ENCODE results near the gene C2. TPM values are rescaled to one million over a fixed set of nuclear protein-coding genes. Genes with fewer than 3 reads are reported as not detected.

C2 gene
- total and polyA plus RNA-seq, 3 donors from 2014 or later = 5.1 to 24.8 (median 6.3) TPM

DNA sequence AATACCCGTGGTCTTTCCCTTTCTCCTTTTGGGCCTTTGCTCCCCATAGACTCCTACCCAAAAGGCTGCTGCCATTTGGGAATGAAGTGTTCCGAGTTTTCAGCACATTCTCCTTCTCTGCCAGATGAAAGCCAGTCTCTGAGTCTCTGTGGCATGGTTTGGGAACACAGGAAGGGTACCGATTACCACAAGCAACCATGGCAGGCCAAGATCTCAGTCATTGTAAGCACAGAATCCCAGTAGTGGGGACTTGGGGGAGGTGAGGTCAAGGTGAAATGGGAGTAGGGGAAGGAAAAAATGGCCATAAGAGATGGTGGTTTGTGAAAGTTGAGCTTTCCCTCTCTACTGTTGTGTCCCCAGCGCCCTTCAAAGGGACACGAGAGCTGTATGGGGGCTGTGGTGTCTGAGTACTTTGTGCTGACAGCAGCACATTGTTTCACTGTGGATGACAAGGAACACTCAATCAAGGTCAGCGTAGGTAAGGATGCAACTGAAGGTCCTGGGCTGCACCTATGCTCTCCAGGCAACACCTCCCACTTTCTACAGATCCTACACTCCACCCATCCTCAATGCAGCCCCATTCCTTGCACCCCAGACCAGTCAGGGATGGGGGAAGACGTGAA, 22.5 kb downstream of the C2 start:
- Histone ChIP-seq H3K4me3 (no peak overlapping the region), H3K9me3 (no peaks in the 10 kb centered on the region), H3K27me3 (no peaks in the 10 kb centered on the region), H3K27ac (peak overlapping the region in 1 of 2 donors; percentile 11), H3K36me3 (ENCODE audit: low read depth, missing control alignments) (no peaks in the 10 kb centered on the region), H3K4me1 (peaks cover 10% of the 10 kb centered on the region)
- DNase-seq = no peak
- intact Hi-C loops (cut with DNase I; ENCODE audit: low total_unique reads) = loop anchor here (10.0 kb wide), 1 partner anchor 175 kb away; the partner anchor contains the start of gene ATF6B
- WGBS, 2 donors = 81 to 83% methylated on average over 7 of the region's 7 CpGs
- TF ChIP-seq POLR2A (IDR thresholded peaks at IDR 0.05) (no peak), CTCF (IDR thresholded peaks at IDR 0.05) (no peak)

GRCh38 chr6:31952140-31952805, 24.8 kb downstream of the C2 start:
- Histone ChIP-seq H3K36me3 (ENCODE audit: low read depth, missing control alignments) (no peaks in the 10 kb centered on the region), H3K9me3 (no peaks in the 10 kb centered on the region), H3K4me3 (no peak overlapping the region), H3K27ac (peak overlapping the region in 1 of 2 donors; percentile 8), H3K27me3 (no peaks in the 10 kb centered on the region), H3K4me1 (no peaks in the 10 kb centered on the region)
- DNase-seq = peak; percentile 80
- intact Hi-C loops (cut with DNase I; ENCODE audit: low total_unique reads) = loop anchor here (10.0 kb wide), 1 partner anchor 173 kb away; the partner anchor contains the start of gene ATF6B
- WGBS, 2 donors = 60 to 61% methylated on average over 5 of the region's 5 CpGs
- no peak for TF ChIP-seq POLR2A (IDR thresholded peaks at IDR 0.05)
- peak; percentile 61 to 78 (median 65) for TF ChIP-seq CTCF (IDR thresholded peaks at IDR 0.05)

GRCh38 chr6:31952890-31953289, 25.4 kb downstream of the C2 start:
- no peaks in the 10 kb centered on the region for H3K27me3 ChIP-seq
- H3K27ac ChIP-seq = no peak overlapping the region
- H3K36me3 ChIP-seq (ENCODE audit: low read depth, missing control alignments) = no peaks in the 10 kb centered on the region
- no peaks in the 10 kb centered on the region for H3K9me3 ChIP-seq
- H3K4me3 ChIP-seq = no peak overlapping the region
- no peak for TF ChIP-seq POLR2A (IDR thresholded peaks at IDR 0.05)
- no peak for TF ChIP-seq CTCF (IDR thresholded peaks at IDR 0.05)
- H3K4me1 ChIP-seq = peaks cover 5% of the 10 kb centered on the region
- no peak for DNase-seq
- intact Hi-C loops (cut with DNase I; ENCODE audit: low total_unique reads) = loop anchor here (10.0 kb wide), 1 partner anchor 172 kb away; the partner anchor contains the start of gene ATF6B
- 79 to 81% methylated on average over 5 of the region's 5 CpGs for WGBS, 2 donors

GRCh38 chr6:31954511-31954910, 27.0 kb downstream of the C2 start:
- H3K4me3 ChIP-seq = no peak overlapping the region
- intact Hi-C loops (cut with DNase I; ENCODE audit: low total_unique reads) = loop anchor here (10.0 kb wide), 1 partner anchor 170 kb away; the partner anchor contains the start of gene ATF6B
- DNase-seq = no peak
- TF ChIP-seq CTCF (IDR thresholded peaks at IDR 0.05) (no peak), POLR2A (IDR thresholded peaks at IDR 0.05) (no peak)
- H3K36me3 ChIP-seq (ENCODE audit: low read depth, missing control alignments) = no peaks in the 10 kb centered on the region
- WGBS, 2 donors = 95 to 96% methylated on average over 28 of the region's 28 CpGs
- H3K27ac ChIP-seq = no peak overlapping the region
- no peaks in the 10 kb centered on the region for H3K9me3 ChIP-seq
- no peaks in the 10 kb centered on the region for H3K27me3 ChIP-seq
- peaks cover 9% of the 10 kb centered on the region for H3K4me1 ChIP-seq
